ENCODE data around the gene SERHL2. TPM values are rescaled to one million over a fixed set of nuclear protein-coding genes. Genes with fewer than 3 reads are reported as not detected.
A peak's percentile ranks its signal among the peaks of the same experiment; 100 is the strongest.
"Not testable (repeated sequence)": the region's sequence is repeated elsewhere in the genome, so short reads cannot be mapped to it uniquely, and the experiment has no call there.

Gene SERHL2
- total RNA-seq, 1 experiment from 2014 or later = 0.20 TPM

DNA sequence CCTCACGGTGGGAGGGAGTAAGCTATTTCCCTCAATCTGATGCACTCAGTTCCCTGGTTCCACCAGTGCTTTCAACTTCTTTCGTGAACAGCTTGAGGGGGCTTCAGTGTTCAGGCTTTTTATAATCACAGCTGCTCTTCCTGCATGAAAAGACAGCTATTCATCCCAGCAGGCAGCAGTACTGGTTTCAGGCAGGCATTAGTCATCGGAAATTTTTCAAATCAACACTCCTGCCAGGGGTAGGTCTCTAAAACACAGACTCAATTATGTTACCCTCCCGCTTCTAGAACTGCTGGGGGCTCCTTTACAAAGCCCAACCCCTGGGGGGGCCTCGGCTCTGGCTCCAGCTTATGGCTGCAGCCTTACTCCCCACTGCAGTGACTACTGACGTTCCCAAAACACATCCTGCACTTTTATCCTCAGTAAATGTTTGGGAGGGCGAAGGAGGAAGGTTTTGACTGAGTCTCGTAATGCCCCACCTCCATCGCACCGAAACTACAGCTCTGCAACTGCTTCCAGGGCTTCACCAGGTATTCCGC, 55.1 kb downstream of the SERHL2 start:
- Histone ChIP-seq H3K27me3 (no peaks in the 10 kb centered on the region), H3K4me3 (peak overlapping the region; percentile 4), H3K9me3 (no peaks in the 10 kb centered on the region), H3K36me3 (peaks cover 64% of the 10 kb centered on the region)
- DNase-seq = peak; percentile 45

DNA sequence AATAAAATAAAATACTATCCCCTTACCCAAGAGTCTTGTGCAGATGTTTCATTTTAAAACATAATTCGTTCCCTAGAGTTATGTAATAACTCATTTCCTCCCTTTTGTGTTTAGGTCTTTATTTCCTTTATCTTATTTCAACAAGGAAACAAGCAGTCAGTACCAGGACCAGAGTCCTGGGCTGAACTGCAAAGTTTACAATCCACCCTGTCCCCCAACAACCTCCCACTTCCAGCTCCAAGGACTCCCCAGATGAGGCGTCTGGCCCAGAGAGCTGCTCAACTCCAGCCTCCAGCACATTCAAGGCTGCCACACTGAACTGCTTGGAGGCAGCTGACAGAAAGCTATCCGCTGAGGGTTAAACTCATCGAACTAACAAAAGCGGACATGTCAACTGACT, 56.4 kb downstream of the SERHL2 start:
- no peaks in the 10 kb centered on the region for H3K9me3 ChIP-seq
- no peaks in the 10 kb centered on the region for H3K27me3 ChIP-seq
- no peak for DNase-seq
- peaks cover 56% of the 10 kb centered on the region for H3K36me3 ChIP-seq
- no peak overlapping the region for H3K4me3 ChIP-seq

DNA sequence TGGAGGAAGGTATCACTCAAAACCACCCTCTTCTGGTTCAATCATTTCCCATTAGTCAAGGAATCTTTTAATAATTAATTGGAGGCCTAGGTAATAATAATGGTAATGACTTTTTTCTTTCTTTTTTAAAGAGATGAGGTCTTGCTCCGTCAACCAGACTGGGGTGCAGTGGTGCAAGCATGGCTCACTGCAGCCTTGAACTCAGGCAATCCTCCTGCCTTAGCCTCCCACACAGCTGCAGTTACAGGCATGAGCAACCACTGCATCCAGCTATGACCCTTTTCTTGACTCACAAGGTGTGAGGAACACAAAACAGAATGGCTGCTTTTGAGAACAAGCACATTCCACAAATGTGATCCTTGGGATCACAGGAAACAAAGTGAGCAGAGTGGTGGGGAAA, 57.3 kb downstream of the SERHL2 start:
- Histone ChIP-seq H3K9me3 (no peaks in the 10 kb centered on the region), H3K27me3 (no peaks in the 10 kb centered on the region), H3K36me3 (peaks cover 50% of the 10 kb centered on the region), H3K4me3 (no peak overlapping the region)
- DNase-seq = no peak

DNA sequence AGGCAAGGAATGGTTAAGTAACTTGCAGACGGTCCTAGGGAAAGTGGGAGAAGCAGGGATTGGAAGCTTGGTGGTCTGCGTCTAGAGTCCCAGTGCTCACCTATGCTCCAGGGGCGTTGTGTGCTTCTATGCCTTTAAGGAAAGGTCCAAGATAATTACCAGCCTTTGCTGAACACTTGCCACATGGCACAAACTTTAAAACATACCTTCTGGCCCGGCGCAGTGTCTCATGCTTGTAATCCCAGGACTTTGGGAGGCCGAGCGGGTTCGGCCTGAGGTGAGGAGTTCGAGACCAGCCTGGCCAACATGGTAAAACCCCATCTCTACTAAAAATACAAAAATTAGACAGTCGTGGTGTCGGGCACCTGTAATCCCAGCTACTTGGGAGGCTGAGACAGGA, 58.6 kb downstream of the SERHL2 start:
- no peak overlapping the region for H3K4me3 ChIP-seq
- H3K9me3 ChIP-seq = no peaks in the 10 kb centered on the region
- DNase-seq = no peak

DNA sequence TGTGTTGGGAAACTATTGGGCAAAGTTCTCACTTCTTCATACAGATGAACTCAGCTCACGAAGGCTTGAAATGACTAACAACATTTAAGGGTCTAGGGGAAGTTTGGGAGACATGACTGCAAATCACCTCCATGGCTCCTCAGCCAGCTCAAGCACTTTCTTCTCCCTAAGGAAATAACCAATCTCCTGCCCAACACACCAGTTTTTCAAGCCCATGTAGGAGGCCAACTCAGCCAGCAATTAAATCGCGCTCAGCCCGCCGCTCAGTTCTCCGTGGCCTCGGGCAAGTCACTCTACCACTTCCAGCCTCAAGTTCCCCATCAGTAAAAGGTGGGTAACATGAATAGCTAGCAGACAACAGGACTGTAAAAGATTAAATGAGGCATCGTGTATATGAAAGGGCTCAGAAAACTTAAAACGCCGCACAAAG, 60.1 kb downstream of the SERHL2 start:
- H3K9me3 ChIP-seq = no peaks in the 10 kb centered on the region

More for the DNA sequence above, 58.6 kb downstream of the SERHL2 start:
- H3K36me3 ChIP-seq = peaks cover 41% of the 10 kb centered on the region
- H3K27me3 ChIP-seq = no peaks in the 10 kb centered on the region

DNA sequence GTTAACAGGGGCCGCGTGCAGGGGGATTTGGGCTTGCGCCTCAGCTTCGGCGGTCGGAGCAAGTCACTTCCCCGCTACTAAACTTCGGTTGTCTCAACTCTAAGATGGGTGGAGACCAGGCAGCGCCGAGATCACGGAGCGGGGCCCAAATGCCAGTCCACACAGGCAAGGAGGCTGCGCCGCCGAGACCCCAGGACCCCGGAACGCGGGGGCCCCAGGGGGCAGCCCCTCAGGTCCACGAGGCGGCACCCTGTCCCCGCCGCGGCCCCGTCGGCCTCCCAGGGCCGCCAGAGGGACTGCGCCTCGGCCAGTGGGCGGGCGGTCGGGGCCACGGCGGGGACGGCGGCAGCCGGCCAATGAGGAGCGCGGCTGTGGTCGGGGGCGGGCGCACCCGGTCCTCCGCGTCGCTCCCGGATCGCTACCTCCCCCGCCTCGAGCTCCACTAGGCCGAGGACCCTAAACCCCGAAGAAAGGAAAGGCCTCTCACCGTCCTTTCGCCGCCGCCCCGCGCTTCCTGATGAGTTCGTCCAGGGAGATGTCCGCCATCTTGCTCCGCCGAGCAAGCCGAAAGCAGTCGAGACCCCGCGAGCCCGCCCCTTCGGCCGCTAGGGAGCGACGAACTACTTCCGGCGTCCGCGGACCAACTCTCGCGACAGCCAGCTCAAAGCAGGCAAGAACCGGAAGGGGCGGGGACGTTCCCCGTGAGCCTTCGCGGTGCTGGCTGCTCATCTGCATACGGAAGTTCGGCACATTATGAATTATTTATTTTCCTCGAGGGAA, 60.7 kb downstream of the SERHL2 start, which contains the start of gene POLDIP3:
POLDIP3 (minus strand) TSS at position 572 of the 780 bp plus-strand sequence; CDS start at position 546, 26 bp downstream.
- H3K9me3 ChIP-seq = no peaks in the 10 kb centered on the region
- DNase-seq = peak; percentile 97
- peaks cover 39% of the 10 kb centered on the region for H3K36me3 ChIP-seq
- H3K27me3 ChIP-seq = no peaks in the 10 kb centered on the region
- peak within 1 kb of the TSS; percentile 71 for H3K4me3 ChIP-seq

More for the DNA sequence above, 60.1 kb downstream of the SERHL2 start:
- H3K36me3 ChIP-seq = peaks cover 36% of the 10 kb centered on the region
- H3K27me3 ChIP-seq = no peaks in the 10 kb centered on the region
- H3K4me3 ChIP-seq = peak overlapping the region; percentile 71
- no peak for DNase-seq

DNA sequence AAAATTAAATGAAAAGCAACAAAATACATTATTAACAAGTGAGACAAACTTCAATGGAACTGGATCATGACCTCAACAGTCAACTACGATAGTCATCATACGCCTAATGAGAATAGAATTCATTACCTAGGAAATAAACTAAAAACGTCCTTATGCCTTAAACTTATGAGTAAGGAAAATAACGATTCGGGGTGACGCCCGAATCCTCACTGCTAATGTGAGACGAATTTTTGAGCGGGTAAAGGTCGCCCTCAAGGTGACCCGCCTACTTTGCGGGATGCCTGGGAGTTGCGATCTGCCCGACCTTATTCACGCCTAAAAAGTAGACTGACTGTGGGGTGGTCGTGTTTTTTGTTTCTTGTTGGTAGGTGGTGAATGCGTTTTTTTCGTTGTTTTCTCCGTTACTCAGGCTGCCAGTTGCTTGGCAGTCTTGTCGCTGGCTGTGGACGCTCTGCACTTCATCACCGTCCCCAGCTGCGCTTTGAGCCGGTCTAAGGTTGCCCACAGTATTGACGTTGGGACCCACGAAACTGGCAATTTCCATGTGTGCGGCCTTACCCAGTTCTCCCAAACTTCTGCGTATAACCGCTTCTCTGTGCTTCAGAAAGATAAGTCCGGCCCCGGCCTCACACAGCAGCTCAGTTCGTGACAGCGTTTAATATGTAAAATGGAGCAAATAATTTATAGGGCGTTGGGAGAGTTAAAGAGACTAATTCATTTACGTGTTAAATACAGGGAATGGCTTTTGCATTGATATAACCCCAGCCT, 61.5 kb downstream of the SERHL2 start:
- H3K27me3 ChIP-seq = no peaks in the 10 kb centered on the region
- peaks cover 40% of the 10 kb centered on the region for H3K36me3 ChIP-seq
- no peaks in the 10 kb centered on the region for H3K9me3 ChIP-seq
- peak; percentile 95 for DNase-seq
- H3K4me3 ChIP-seq = peak overlapping the region; percentile 71

DNA sequence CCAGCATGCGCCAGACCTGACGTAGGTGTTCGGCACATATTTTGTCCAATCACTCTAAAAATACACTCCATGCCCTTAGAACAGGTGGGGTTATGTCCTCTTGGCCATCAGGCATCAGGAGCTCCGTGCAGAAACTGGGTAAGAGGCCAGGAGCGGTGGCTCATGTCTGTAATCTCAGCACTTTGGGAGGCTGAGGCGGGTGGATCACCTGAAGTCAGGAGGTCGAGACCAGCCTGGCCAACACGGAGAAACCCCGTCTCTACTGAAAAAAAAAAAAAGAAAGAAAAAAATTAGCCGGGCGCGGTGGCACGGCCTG, 62.1 kb downstream of the SERHL2 start:
- not testable (repeated sequence) for DNase-seq
- H3K4me3 ChIP-seq = 0 out of 2 replicates have a peak overlapping the region, but pooled peaks have one; percentile 0

DNA sequence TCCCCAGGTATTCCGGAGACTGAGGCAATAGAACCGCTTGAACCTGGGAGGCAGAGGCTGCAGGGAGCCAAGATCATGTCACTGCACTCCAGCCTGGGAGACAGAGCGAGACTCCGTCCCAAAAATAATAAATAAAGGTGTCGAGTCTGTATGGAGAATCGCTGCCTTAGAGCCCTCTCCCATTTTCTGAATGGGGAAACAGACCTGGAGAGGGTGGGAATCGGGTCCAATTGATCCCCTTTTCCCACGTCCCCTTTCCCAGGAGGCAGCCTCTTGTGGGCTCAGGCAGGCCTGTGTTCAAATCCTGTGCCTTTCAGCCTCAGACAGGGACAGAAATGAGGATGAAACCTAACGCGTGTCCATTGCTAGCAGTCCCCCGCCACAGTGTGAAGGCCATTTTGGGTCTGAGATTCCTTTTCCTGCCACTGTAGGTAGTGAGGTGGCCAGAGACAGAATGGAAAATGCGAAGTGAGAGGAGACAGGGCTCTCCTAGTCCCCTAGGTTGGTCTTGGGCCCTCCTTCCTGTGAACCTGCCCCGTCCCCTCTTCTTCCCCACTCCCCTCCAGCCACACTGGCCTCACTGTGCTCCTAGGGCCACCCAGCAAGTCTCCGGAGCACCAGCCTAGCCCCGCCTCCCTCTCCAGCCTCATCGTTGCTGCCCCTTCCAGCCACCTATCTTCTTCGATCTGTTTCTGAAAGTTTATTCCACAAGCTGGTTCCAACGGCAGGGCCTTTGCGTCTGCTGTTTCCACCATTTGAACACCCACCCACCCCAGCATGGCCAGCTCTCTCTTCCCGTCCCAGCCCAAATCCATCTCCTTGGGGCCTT, 63.6 kb downstream of the SERHL2 start:
- no peaks in the 10 kb centered on the region for H3K27me3 ChIP-seq
- peaks cover 26% of the 10 kb centered on the region for H3K36me3 ChIP-seq
- DNase-seq = no peak
- H3K4me3 ChIP-seq = no peak overlapping the region
- no peaks in the 10 kb centered on the region for H3K9me3 ChIP-seq

More for the DNA sequence above, 62.1 kb downstream of the SERHL2 start:
- not testable (repeated sequence) for H3K9me3 ChIP-seq, H3K27me3 ChIP-seq
- H3K36me3 ChIP-seq = peaks cover 40% of the 10 kb centered on the region

DNA sequence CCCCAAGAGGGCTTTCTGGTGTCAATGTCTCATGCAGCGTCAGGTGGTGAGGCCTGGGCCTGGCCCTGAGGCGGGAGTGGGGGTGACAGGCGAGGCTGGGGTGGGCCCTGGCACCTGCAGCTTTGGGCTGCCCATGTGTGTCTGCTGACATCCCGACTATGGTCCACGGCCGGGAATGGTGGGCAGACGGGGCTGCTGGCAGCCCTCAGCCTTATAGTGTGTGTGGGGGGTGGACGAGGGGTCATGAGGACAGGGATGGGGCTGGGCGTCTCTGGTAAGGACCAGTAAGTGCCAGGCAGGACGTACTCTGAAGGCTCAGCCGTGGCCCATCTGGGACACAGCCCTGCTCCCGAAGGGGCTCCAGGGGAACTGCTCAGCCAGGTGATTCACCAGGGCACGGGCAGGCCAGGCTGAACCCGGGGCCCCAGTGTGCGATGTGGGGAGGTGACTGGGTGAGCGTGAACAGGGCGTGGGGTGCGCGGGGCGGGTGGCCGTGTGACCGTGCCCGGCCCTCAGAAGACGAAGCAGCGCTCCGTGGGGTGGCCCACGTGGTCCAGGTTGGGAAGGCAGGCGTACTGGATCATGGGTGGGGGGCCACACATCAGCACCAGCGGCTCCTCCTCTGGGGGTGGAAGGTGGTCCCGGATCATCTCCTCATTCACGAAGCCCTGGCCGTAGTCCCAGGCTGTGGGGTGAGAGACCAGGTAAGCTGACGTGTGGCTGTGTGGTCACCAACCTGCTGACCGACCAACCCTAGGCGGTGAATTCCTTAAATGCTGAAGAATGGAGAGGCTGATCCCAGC, 65.7 kb downstream of the SERHL2 start:
- H3K9me3 ChIP-seq = no peaks in the 10 kb centered on the region
- no peaks in the 10 kb centered on the region for H3K27me3 ChIP-seq
- peaks cover 24% of the 10 kb centered on the region for H3K36me3 ChIP-seq
- H3K4me3 ChIP-seq = no peak overlapping the region
- DNase-seq = no peak

DNA sequence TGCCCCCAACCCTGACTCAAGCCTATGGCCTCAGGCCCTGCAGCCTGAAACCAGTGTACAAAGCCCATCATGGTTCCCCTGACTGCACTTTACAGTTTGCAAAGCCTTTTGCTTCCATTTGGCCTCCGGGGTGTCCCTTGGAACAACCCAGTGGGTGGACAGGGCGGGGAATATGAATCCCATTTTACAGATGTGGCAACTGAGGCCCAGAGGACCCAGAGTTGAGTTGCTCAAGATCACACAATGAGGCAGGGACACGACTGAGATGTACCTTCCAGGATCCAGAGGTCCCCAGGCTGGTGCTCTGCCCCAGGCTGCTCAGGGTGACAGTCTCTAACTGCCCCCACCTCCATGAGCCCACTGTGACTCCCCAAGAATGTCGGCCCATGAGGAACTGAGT, 66.3 kb downstream of the SERHL2 start:
- peaks cover 29% of the 10 kb centered on the region for H3K36me3 ChIP-seq
- no peak overlapping the region for H3K4me3 ChIP-seq
- no peaks in the 10 kb centered on the region for H3K27me3 ChIP-seq
- DNase-seq = no peak
- H3K9me3 ChIP-seq = no peaks in the 10 kb centered on the region

DNA sequence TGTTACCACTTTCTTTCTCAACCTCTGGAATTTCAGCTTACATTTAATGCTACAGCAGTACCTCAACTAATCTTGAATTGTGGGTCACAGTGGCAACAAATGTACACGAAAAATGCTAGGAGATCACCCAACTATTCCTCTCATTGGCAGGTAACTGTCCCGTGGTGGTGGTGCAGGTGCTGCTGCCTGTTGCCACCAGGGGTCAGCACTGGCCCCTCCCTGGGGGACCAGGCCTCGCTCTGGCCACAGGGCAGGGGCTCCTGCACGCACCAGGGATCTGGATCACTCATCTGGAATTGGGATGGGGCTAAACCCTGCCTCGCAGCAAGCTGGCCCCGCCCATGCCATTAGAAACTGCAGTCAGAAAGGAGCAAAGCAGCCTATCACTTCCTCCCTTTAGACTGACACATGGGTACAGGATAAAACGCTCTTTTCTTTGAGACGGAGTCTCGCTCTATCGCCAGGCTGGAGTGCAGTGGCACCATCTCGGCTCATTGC, 67.8 kb downstream of the SERHL2 start:
- H3K27me3 ChIP-seq = no peaks in the 10 kb centered on the region
- no peak overlapping the region for H3K4me3 ChIP-seq
- DNase-seq = peak; percentile 85
- H3K9me3 ChIP-seq = no peaks in the 10 kb centered on the region
- peaks cover 40% of the 10 kb centered on the region for H3K36me3 ChIP-seq

DNA sequence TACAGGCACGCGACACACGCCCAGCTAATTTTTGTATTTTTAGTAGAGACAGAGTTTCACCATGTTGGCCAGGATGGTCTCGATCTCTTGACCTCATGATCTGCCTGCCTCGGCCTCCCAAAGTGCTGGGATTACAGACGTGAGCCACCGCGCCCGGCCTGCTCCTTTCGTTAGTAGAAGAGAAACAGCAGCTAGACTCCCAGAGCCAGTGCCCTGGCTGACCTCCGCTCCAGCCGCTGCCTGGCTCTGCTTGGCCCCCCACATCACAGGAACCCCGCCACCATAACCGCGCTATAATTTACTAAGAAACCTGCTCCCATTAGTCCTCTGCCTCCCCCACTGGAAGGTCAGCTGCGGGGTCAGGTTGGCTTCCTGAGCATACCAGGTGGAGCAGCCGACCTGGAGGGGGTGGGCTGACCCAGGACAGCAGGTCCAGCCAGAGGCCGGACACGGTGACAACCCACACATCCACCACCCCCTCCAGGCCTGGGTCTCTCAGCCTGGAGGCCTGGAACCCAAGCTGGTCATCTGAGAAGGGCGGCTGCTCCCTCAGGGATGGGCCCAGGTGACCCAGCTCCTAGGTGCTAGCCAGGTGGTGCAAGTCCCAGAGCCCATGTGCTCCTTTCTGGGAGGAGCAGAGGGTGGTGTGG, 68.4 kb downstream of the SERHL2 start:
- peaks cover 44% of the 10 kb centered on the region for H3K36me3 ChIP-seq
- H3K4me3 ChIP-seq = no peak overlapping the region
- no peaks in the 10 kb centered on the region for H3K9me3 ChIP-seq
- no peak for DNase-seq
- no peaks in the 10 kb centered on the region for H3K27me3 ChIP-seq

DNA sequence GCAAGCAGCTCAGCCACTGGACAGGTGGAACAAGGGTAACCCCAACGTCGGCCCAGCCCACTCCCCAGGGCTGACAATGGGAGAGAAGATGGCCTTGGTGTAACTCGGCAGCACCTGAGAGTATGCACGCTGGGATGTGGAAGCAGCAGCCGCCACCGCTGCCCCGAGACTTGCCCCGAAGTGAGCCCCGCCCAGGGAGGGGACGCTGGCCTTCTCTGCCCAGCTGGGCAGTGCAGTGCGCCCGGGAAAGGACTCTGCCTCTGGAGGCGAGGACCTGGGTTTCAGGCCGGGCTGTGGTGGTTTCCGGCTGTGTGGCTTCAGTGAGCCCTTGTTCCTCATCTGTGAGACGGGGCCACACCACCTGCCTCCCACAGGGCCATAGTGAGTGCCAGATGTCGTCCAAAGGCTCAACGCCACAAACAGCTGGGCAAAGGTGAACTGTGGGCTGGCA, 69.6 kb downstream of the SERHL2 start:
- no peak for DNase-seq
- H3K27me3 ChIP-seq = no peaks in the 10 kb centered on the region
- peaks cover 52% of the 10 kb centered on the region for H3K36me3 ChIP-seq
- H3K9me3 ChIP-seq = no peaks in the 10 kb centered on the region
- no peak overlapping the region for H3K4me3 ChIP-seq

Measured in MG63 (cell line).